Neural crest cell (in vitro differentiated cells): Measurements from ENCODE around the gene MVK. TPM values are rescaled to one million over a fixed set of nuclear protein-coding genes. Genes with fewer than 3 reads are reported as not detected.

Source experiments
- DNase-seq: peaks from one replicate; pipeline ENCODE4 v3.0.0; 2021; ENCODE audit warnings: low read depth, mixed read lengths, low spot score
- H3K27ac Mint-ChIP-seq: one replicate; pipeline ENCODE4 v1.8.0; 2021; ENCODE audit warnings: mild to moderate bottlenecking, mixed read lengths; ENCODE audit not compliant: unreplicated experiment
- H3K27me3 Mint-ChIP-seq: 2 replicates; pipeline ENCODE4 v1.8.0; 2021; ENCODE audit warnings: low read depth, mild to moderate bottlenecking, mixed read lengths
- H3K36me3 Mint-ChIP-seq: 2 replicates; pipeline ENCODE4 v1.8.0; 2021; ENCODE audit warnings: low read depth, mild to moderate bottlenecking, mixed read lengths
- H3K4me1 Mint-ChIP-seq: 2 replicates; pipeline ENCODE4 v1.8.0; 2021; ENCODE audit warnings: mixed read lengths
- H3K4me3 Mint-ChIP-seq: one replicate; pipeline ENCODE4 v1.8.0; 2021; ENCODE audit warnings: mild to moderate bottlenecking, mixed read lengths
- H3K9me3 Mint-ChIP-seq: 2 replicates; pipeline ENCODE4 v1.8.0; 2021; ENCODE audit warnings: mixed read lengths
- CTCF ChIP-seq: fragments of 200-600 bp; sonication (generic); conservative IDR thresholded peaks from 2 replicates; pipeline ENCODE4 v1.5.0; 2021; ENCODE audit warnings: antibody characterized with exemption, mild to moderate bottlenecking
- total RNA-seq: library from RNA; stranded (reverse); gene quantifications from 2 replicates; pipeline ENCODE4 v1.2.1, GENCODE V29; 2021

The MVK gene
- total RNA-seq, 1 donor from 2014 or later: 59.3 TPM

GRCh38 chr12:109626378-109627115 lies 53.0 kb downstream of the MVK start:
- TF ChIP-seq CTCF: no peak
- Mint-ChIP-seq H3K27me3 (peaks cover 12% of the 10 kb centered on the region), H3K4me1 (peaks cover 19% of the 10 kb centered on the region), H3K27ac (no peak overlapping the region), H3K36me3 (no peaks in the 10 kb centered on the region), H3K4me3 (no peak overlapping the region), H3K9me3 (no peaks in the 10 kb centered on the region)
- no peak for DNase-seq

GRCh38 chr12:109627633-109628032 lies 54.0 kb downstream of the MVK start:
- peaks cover 10% of the 10 kb centered on the region for H3K27me3 Mint-ChIP-seq
- no peak for TF ChIP-seq CTCF

DNA sequence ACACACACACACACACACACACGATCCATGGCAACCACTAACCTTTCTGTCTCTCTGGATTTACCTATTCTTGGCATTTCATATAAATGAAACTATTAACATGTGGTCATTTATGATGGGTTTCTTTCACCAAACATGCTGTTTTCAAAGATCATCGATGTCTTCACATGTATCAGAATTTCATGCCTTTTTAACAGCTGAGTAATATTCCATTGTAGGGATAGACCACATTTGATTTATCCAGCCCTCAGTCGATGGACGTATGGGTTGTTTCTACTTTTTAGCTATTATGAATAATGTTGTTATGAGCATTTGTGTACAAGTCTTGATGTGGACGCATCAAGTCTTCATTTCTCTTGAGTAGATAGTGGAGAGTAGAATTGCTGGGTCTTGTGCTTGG lies 56.5 kb downstream of the MVK start:
- no peak for TF ChIP-seq CTCF
- DNase-seq: no peak
- no peak overlapping the region for H3K27ac Mint-ChIP-seq
- H3K4me1 Mint-ChIP-seq: peaks cover 13% of the 10 kb centered on the region
- H3K36me3 Mint-ChIP-seq: no peaks in the 10 kb centered on the region
- H3K4me3 Mint-ChIP-seq: no peak overlapping the region
- H3K27me3 Mint-ChIP-seq: peaks cover 10% of the 10 kb centered on the region
- H3K9me3 Mint-ChIP-seq: no peaks in the 10 kb centered on the region

More at GRCh38 chr12:109627633-109628032, 54.0 kb downstream of the MVK start:
- H3K27ac Mint-ChIP-seq: no peak overlapping the region
- H3K36me3 Mint-ChIP-seq: no peaks in the 10 kb centered on the region
- no peak overlapping the region for H3K4me3 Mint-ChIP-seq
- peaks cover 13% of the 10 kb centered on the region for H3K4me1 Mint-ChIP-seq
- H3K9me3 Mint-ChIP-seq: no peaks in the 10 kb centered on the region
- DNase-seq: no peak

- peaks cover 11% of the 10 kb centered on the region for H3K4me1 Mint-ChIP-seq
- no peaks in the 10 kb centered on the region for H3K9me3 Mint-ChIP-seq
- H3K27ac Mint-ChIP-seq: no peak overlapping the region
- no peak for DNase-seq
- H3K4me3 Mint-ChIP-seq: no peak overlapping the region
- no peaks in the 10 kb centered on the region for H3K36me3 Mint-ChIP-seq
- TF ChIP-seq CTCF: no peak
- peaks cover 10% of the 10 kb centered on the region for H3K27me3 Mint-ChIP-seq
Observed at GRCh38 chr12:109630815-109631214, 57.2 kb downstream of the MVK start.

DNA sequence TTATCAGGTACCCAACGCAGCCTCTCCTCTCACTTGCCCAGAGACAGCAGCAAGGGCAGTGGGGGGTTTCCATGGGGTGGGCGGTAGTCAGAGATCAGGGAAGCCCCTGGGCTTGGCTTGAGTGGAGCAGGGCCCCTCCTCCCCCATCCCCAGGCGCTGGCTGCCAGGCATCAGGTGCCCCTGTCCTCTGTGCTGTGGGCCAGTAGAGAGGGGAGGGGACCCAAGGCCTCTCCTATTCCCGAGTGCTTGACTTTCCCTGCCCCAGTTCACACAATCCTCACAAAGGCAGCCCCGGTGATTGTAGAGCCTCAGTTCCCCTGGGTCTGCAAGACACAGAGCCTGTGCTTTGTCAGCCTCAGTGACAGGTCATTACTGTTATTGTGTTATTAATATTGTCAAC lies 57.7 kb downstream of the MVK start:
- Mint-ChIP-seq H3K9me3 (no peaks in the 10 kb centered on the region), H3K4me3 (no peak overlapping the region), H3K27me3 (peaks cover 10% of the 10 kb centered on the region), H3K4me1 (peaks cover 11% of the 10 kb centered on the region), H3K27ac (no peak overlapping the region), H3K36me3 (no peaks in the 10 kb centered on the region)
- DNase-seq: no peak
- TF ChIP-seq CTCF: no peak
